ENCODE results near the gene FZD2.
A peak's percentile ranks its signal among the peaks of the same experiment; 100 is the strongest.
"Not testable (repeated sequence)": the region's sequence is repeated elsewhere in the genome, so short reads cannot be mapped to it uniquely, and the experiment has no call there.

The FZD2 gene

GRCh38 chr17:44546671-44547606, 10.3 kb upstream of the FZD2 start:
- DNase-seq, result no peak

DNA sequence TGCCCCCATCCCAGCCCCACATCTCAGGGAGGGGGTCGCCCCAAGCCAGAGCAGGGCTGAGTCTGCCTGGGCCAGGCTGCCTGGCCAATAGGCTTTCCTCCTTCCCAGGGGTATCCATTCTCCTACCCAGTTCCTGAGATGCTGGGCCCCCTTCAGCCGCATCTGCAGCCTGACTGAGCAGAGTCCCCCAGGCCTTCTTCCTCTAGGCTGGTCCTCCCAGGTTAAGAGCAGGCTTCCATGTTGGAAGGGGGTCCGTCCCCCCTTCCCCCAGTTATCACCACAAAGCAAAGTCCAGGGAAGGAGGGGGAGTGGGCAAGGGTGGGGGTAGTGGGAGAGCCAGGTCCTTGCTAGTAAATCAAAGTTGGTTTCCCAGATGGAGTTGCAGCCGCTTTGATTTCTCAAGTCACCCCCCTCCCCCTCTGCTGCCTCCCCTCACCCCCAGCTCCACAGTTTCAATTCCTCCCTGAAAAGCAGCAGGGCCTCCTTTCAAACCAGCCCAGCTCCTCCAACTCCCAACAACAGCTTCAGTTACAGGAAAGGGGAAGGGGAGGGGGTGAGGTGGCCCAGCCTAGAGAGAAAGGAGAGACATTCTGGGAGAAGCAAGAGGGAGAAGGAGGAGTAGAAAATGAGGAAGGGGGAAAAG, 9.5 kb upstream of the FZD2 start:
- DNase-seq, result no peak

DNA sequence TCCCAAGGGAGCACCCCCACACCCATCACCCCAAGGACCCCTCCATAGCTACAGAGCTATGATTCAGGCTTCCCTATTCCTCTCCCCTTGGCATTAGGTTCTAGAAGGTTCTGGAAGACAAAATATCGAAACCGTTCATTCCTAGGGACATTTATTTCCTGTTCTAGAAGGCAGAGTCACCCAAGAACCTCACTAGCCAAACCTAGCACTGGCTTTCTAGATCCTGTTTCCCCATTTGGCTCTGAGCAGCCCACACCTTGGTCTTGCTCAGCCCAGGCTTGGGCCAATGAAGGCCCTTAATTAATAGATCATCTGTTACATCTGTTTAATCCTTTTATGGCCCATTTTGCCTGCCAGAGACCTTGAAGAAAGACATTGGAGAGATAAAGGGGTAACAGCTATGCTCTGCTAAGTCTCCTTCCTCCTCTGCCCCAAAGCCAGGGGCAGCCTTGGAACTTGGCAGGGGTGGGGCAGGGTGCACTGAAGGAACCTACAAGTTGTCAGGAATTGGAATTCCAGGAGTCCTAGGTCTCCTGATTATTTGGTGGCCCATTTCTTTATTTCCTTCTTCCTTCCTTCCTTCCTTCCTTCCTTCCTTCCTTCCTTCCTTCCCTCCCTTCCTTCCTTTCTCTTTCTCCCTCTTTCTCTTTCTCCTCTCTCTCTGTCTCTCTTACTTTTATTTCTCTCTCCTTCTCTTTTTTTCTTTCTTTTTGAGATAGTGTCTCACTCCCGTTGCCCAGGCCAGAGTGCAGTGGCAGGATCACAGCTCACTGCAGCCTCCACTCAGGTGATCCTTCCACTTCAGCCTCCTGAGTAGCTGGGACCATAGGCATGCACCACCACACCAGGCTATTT, 8.7 kb upstream of the FZD2 start:
- DNase-seq, result no peak

GRCh38 chr17:44549686-44550085, 7.6 kb upstream of the FZD2 start:
- no peak for DNase-seq

- DNase-seq, result no peak
These were observed 4.9 kb upstream of the FZD2 start for GRCh38 chr17:44552361-44552760.

DNA sequence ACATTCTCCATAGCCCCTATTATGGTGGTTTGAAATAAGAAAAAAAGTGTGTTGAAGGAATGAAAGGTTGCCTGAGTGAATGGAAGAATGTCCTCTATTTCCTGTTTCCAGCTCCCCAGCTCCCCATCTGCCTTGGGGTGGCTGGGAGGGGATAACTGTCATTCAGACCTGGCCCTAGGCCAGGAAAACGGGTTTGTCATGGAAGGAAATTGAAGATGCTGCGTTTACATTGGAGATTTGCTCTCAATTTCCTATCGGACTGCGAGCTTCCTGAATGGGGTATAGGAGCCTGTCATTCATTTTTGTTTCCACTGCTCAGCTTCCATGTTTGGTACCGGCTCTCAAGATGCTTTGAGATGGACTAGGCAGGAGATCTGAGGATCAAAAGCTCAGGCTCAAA, 2.2 kb upstream of the FZD2 start:
- DNase-seq, result no peak

DNA sequence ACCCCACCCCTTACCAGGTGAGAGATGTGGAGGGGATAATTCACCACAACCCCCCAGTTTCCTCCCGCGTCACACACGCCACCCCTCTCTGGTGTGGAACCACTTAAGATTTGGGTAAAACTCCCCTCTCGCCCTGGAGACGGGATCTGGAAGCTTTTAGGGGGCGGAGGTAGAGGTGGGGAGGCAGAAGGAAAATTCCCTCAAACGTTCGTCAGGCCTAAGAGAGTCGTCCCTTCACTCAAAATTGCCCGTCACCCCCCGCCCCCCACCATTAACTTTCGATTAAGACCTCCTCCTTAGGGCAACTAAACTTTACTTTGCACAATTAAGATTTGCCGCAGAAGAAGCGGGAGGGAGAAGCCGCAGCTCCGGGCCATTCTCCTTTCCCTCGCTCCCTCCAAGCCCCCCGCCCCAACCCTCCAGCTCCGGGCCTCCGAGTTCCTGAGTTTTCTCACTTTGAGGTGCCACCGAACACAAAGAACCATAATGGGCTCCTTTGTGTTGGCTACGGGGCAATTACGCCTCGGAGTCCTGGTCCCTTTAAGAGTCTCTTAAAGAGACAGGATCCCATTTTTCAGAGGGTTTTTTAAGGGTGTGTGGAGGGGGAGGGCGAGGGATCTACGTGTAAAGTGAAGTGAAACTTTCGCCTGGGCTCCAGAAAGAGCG, 985 bp upstream of the FZD2 start:
- no peak for DNase-seq

GRCh38 chr17:44557651-44558285, 484 bp downstream of the FZD2 start:
- no peak for DNase-seq

DNA sequence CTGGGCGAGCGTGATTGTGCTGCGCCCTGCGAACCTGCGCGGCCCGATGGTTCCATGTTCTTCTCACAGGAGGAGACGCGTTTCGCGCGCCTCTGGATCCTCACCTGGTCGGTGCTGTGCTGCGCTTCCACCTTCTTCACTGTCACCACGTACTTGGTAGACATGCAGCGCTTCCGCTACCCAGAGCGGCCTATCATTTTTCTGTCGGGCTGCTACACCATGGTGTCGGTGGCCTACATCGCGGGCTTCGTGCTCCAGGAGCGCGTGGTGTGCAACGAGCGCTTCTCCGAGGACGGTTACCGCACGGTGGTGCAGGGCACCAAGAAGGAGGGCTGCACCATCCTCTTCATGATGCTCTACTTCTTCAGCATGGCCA, 1.0 kb downstream of the FZD2 start:
- DNase-seq, result no peak

DNA sequence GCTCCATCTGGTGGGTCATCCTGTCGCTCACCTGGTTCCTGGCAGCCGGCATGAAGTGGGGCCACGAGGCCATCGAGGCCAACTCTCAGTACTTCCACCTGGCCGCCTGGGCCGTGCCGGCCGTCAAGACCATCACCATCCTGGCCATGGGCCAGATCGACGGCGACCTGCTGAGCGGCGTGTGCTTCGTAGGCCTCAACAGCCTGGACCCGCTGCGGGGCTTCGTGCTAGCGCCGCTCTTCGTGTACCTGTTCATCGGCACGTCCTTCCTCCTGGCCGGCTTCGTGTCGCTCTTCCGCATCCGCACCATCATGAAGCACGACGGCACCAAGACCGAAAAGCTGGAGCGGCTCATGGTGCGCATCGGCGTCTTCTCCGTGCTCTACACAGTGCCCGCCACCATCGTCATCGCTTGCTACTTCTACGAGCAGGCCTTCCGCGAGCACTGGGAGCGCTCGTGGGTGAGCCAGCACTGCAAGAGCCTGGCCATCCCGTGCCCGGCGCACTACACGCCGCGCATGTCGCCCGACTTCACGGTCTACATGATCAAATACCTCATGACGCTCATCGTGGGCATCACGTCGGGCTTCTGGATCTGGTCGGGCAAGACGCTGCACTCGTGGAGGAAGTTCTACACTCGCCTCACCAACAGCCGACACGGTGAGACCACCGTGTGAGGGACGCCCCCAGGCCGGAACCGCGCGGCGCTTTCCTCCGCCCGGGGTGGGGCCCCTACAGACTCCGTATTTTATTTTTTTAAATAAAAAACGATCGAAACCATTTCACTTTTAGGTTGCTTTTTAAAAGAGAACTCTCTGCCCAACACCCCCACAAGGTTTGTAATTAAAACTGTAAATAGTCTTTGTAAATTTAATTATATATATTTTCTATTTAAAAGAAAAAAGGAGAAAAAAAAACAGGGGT, 1.7 kb downstream of the FZD2 start:
- DNase-seq, result no peak

DNA sequence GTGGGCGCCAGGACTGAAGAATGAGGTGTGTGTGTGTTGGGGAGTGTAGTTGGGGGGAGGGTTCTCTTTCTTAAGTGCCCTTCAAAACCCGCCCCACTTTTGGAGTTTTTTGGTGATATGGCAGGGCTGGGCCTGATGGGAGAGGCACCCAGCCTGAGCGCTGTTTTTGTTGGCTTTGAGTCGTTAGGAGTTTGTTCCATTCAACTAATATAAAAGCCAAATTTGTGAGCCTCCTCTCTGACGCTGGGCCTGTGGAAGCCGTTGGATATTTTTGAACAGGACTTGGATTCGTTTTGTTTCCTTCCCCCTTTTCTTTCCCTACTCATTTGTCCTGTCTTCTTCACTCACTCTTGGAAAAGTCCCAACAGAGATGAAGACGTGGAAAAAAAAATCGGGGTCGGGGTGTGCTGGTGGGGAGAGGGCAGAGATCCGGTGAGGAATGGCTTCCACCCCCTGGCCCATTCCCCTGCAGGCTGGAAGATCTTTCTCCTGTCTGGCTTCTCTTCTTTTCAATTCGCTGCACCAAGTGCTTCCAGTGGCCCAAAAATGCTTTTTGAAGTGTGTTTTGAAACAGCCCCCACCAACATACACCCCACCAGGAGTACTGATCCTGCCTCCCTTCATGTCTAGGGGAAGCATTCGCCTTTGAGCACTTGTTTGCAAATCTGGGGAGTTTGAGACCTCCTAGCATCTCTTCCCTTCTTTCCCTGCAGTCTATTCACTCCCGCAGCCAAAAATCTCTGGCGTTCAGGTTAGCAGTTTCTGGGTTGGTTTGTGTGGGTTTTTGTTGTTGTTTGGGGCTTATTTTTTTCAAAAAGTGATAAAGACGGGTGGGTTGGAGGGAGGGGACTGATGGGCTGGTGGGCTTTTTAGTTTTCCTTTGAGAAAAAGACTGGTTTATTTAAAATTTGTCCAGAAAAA, 2.6 kb downstream of the FZD2 start:
- no peak for DNase-seq

- no peak for DNase-seq
These were observed 3.9 kb downstream of the FZD2 start for GRCh38 chr17:44561237-44561623.

DNA sequence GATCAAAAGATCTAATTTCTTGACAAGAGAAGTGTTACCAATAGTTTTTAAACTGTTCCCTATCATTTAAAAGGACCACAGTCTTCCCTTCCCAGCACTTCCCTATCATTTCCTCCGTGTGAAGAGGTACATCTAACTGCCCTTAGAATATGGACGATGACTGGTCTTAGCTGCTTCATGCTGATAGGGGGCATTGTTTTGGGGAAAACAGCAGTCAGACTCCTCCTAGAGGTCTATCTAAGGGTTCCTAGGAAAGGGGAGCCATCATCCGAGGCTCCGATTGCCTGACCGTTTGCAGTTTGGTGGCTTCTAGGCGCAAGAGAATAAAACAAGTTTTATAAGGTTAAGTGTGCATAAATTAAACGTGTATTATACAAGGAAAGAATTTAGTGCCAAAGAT, 7.1 kb downstream of the FZD2 start:
- DNase-seq, result no peak

DNA sequence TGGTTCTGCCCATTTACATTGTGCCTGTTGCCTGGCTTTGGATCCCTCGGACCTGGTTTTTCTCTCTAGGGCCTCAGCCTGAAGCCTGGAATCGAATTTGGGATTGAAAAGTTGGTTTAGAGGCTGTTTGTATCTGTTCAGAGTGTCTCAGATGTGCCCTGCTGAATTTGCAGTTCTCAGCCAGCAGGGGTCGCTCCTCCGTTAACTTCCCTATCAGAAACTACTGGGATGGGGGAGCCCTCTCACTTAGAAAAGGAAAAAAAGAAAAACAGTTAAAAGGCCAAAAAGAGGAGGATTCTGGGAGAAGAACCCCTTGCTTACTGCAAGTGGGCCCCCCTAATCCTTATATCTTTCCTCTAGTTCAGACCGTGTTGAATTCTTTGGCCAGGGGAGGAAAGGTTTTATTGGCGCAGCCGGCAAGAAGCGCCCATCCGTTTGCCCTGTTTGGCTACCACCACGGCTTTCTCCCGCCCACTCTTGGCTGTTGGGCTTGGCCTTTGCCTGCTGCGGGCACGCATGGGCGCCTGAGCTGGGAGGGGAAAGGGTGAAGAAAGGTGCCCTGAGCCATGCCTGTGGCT, 8.7 kb downstream of the FZD2 start:
- no peak for DNase-seq

DNA sequence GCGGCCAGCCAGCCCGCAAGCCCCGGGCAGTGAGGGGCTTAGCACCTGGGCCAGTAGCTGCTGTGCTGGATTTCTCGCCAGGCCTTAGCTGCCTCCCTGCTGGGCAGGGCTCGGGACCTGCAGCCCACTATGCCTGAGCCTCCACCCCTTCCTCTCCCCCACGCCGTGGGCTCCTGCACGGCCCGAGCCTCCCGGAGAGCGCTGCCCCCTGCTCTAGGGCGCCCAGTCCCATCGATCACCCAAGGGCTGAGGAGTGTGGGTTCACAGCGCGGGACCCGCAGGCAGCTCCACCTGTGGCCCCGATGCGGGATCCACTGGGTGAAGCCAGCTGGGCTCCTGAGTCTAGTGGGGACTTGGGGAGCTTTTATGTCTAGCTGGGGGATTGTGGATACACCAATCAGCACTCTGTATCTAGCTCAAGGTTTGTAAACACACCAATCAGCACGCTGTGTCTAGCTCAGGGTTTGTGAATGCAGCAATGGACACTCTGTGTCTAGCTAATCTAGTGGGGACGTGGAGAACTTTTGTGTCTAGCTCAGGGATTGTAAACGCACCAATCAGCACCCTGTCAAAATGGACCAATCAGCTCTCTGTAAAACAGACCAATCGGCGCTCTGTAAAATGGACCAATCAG, 11.1 kb downstream of the FZD2 start:
- DNase-seq, result not testable (repeated sequence)

DNA sequence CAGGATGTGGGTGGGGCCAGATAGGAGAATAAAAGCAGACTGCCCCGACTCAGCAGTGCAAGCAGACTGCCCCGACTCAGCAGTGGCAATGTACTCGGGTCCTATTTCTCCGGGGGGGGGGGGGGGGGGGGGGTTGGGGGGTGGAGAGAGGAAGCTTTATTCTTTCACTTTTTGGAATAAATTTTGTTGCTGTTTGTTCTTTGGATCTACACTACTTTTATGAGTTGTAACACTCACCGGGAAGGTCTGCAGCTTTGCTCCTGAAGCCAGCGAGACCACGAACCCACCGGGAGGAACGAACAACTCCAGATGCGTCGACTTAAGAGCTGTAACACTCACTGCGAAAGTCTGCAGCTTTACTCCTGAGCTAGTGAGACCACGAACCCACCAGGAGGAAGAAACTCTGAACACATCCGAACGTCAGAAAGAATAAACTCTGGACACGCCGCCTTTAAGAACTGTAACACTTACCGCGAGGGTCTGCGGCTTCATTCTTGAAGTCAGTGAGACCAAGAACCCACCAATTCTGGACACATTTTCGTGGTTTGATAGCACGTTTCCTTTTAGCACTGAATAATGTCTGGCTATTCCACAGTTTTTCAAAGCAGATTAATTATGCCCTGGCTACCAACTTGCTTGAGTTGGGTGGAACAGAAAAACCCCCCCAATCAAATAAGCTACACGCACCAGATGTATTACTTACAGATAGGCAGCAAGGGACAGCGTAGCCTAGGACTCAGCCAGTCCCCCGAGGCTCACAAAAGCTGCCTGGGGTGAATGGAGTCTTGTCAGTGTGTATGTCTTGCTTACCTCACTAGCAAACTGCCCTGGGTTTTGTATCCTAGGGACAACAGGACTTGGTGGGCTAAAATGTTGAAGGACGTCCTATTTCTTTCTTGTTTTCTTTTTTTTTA, 11.9 kb downstream of the FZD2 start:
- peak; percentile 25 for DNase-seq

- no peak for DNase-seq
These were observed 15.5 kb downstream of the FZD2 start for GRCh38 chr17:44572801-44573200.

GRCh38 chr17:44575403-44575802, 18.1 kb downstream of the FZD2 start:
- DNase-seq, result no peak
